DOHH2 (cell line): ENCODE data around the gene RPTOR.

Experiments used
- H3F3A ChIP-seq: fragments of 200-600 bp; sonication (generic), shearing (Covaris generic); 2 replicates; pipeline ENCODE4 v1.6.0; 2016; ENCODE audit warnings: antibody characterized with exemption, mild to moderate bottlenecking; ENCODE audit not compliant: control insufficient read depth, insufficient read depth
- H3K27ac ChIP-seq: fragments of 200-600 bp; sonication (generic); 2 replicates; pipeline ENCODE4 v1.5.1; 2014; ENCODE audit warnings: low read depth, mild to moderate bottlenecking, low read length, moderate library complexity
- H3K27me3 ChIP-seq: fragments of 200-600 bp; sonication (generic); 2 replicates; pipeline ENCODE4 v1.6.1; 2014; ENCODE audit warnings: mild to moderate bottlenecking, low read length, mixed read lengths; ENCODE audit not compliant: control insufficient read depth
- H3K36me3 ChIP-seq: fragments of 200-600 bp; sonication (generic); 2 replicates; pipeline ENCODE4 v1.6.1; 2014; ENCODE audit warnings: mild to moderate bottlenecking, low read length, moderate library complexity, mixed read lengths; ENCODE audit not compliant: control insufficient read depth
- H3K4me1 ChIP-seq: fragments of 200-600 bp; sonication (generic); 2 replicates; pipeline ENCODE4 v1.6.1; 2014; ENCODE audit warnings: mild to moderate bottlenecking, low read length, mixed read lengths; ENCODE audit not compliant: control insufficient read depth
- H3K4me2 ChIP-seq: fragments of 200-600 bp; sonication (generic); 2 replicates; pipeline ENCODE4 v1.6.0; 2014; ENCODE audit warnings: mild to moderate bottlenecking, low read length, moderate library complexity
- H3K4me3 ChIP-seq: fragments of 200-600 bp; sonication (generic); 2 replicates; pipeline ENCODE4 v1.5.1; 2014; ENCODE audit warnings: mild to moderate bottlenecking, low read length, mixed read lengths
- H3K79me2 ChIP-seq: fragments of 200-600 bp; sonication (generic); 2 replicates; pipeline ENCODE4 v1.6.1; 2014; ENCODE audit warnings: mild to moderate bottlenecking, low read length, mixed read lengths; ENCODE audit not compliant: control insufficient read depth
- H3K9me2 ChIP-seq: fragments of 200-600 bp; sonication (generic); replicated peaks from 2 replicates; pipeline ENCODE4 v1.6.1; 2014; ENCODE audit warnings: mild to moderate bottlenecking, low read length, mixed read lengths; ENCODE audit not compliant: control insufficient read depth
- H3K9me3 ChIP-seq: fragments of 200-600 bp; sonication (generic); 2 replicates; pipeline ENCODE4 v1.6.1; 2014; ENCODE audit warnings: antibody characterized with exemption, low read length, mixed read lengths; ENCODE audit not compliant: control insufficient read depth, insufficient read depth
- H4K20me1 ChIP-seq: fragments of 200-600 bp; sonication (generic); 2 replicates; pipeline ENCODE4 v1.6.0; 2014; ENCODE audit warnings: low read depth, mild to moderate bottlenecking, antibody characterized with exemption, low read length, moderate library complexity; ENCODE audit not compliant: control insufficient read depth, insufficient read depth
- EZH2phosphoT487 ChIP-seq: fragments of 200-600 bp; sonication (generic); IDR thresholded peaks from 2 replicates; pipeline ENCODE4 v1.6.1; 2017; ENCODE audit warnings: borderline replicate concordance, mild to moderate bottlenecking, antibody characterized with exemption, low read length, moderate library complexity, mixed read lengths
- TF ChIP-seq, protein P1 (sequence below): fragments of 200-600 bp; sonication (generic); IDR thresholded peaks from one replicate; pipeline ENCODE4 v1.5.1; 2014; ENCODE audit warnings: antibody characterized with exemption, mild to moderate bottlenecking, low read depth, low read length; ENCODE audit not compliant: poor library complexity, severe bottlenecking

RPTOR gene

DNA sequence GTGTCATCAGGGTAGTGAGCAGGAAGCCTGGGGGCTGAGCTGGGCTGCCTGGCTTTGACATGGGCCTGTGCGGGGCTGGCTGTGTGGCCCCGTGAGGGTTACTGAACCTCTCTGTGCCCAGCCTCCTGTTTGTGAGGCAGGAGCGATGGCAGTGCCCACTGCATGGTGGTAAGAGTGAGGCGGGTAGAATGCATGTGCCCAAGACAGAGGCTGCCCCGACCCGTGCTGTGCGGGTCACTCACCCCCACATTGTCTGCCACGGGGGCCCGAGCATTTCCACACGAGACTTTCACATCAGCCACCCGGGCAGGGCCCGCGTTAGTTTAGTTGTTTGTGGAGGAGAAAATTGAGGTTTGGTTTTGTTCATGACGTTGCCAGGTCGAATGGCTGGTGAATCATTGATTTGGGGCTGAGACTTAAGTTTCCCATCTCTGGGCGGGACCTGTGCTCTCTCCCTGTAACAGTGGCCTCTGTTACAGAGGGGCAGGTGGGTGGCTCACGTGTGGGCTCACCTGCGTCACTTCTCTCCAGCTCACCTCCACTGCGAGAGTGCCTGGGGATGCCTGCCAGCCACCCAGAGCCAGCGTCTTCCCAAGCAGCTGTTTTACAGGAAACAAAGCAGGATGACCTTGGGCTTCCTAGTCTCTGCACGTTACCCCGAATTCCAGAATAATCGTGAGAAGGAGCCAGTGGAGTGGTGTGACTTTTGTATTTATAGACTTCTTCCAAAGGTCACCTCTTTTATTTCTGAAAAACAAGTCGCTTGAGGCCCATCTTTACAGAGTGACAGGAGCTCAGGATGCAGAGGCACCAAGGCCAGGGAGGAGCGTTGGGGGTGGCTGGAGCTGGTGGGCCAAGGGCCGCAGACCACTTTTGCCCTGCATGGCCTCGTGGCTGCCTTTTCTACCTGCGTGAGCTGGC lies 150.6 kb downstream of the RPTOR start:
- no peaks in the 10 kb centered on the region for H3K27me3 ChIP-seq
- no peak overlapping the region for H3K27ac ChIP-seq
- H3K4me2 ChIP-seq = no peak overlapping the region
- H3K79me2 ChIP-seq = peaks cover 91% of the 10 kb centered on the region
- H3K9me2 ChIP-seq = no peaks in the 10 kb centered on the region
- no peaks in the 10 kb centered on the region for H3F3A ChIP-seq
- no peaks in the 10 kb centered on the region for H3K4me1 ChIP-seq
- no peaks in the 10 kb centered on the region for H4K20me1 ChIP-seq
- H3K9me3 ChIP-seq = no peaks in the 10 kb centered on the region; the same call in 1 of the 2 replicates
- H3K4me3 ChIP-seq = no peak overlapping the region
- TF ChIP-seq, protein P1, sequence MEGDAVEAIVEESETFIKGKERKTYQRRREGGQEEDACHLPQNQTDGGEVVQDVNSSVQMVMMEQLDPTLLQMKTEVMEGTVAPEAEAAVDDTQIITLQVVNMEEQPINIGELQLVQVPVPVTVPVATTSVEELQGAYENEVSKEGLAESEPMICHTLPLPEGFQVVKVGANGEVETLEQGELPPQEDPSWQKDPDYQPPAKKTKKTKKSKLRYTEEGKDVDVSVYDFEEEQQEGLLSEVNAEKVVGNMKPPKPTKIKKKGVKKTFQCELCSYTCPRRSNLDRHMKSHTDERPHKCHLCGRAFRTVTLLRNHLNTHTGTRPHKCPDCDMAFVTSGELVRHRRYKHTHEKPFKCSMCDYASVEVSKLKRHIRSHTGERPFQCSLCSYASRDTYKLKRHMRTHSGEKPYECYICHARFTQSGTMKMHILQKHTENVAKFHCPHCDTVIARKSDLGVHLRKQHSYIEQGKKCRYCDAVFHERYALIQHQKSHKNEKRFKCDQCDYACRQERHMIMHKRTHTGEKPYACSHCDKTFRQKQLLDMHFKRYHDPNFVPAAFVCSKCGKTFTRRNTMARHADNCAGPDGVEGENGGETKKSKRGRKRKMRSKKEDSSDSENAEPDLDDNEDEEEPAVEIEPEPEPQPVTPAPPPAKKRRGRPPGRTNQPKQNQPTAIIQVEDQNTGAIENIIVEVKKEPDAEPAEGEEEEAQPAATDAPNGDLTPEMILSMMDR = no peak
- TF ChIP-seq EZH2phosphoT487 = no peak
- H3K36me3 ChIP-seq = no peaks in the 10 kb centered on the region

DNA sequence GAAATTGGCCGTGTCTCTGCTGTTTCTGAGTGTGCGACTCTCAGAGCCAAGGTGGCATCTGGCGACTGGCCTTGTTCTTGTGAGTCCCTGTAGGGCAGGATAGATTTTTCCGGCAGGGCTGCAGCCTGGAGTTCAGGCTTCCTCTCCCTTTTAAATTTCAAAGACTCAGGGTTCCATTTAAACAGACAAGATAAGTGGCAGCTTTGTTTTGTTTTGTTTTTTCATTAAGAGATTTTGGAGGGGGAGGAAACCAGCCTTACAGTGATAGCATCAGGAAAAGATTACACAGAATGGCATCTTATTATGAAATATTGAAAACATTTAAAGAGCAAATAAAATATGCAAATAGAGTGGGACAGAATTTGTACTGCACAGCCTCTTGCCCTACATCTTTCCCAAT lies 151.3 kb downstream of the RPTOR start:
- Histone ChIP-seq H3K27me3 (no peaks in the 10 kb centered on the region), H3K9me2 (no peaks in the 10 kb centered on the region), H3K4me1 (no peaks in the 10 kb centered on the region), H4K20me1 (no peaks in the 10 kb centered on the region), H3K4me3 (no peak overlapping the region), H3K9me3 (no peaks in the 10 kb centered on the region; the same call in 1 of the 2 replicates), H3K4me2 (no peak overlapping the region), H3F3A (no peaks in the 10 kb centered on the region), H3K27ac (no peak overlapping the region), H3K36me3 (no peaks in the 10 kb centered on the region), H3K79me2 (peaks cover 91% of the 10 kb centered on the region)
- TF ChIP-seq EZH2phosphoT487 = no peak
- TF ChIP-seq, protein P1 = no peak

DNA sequence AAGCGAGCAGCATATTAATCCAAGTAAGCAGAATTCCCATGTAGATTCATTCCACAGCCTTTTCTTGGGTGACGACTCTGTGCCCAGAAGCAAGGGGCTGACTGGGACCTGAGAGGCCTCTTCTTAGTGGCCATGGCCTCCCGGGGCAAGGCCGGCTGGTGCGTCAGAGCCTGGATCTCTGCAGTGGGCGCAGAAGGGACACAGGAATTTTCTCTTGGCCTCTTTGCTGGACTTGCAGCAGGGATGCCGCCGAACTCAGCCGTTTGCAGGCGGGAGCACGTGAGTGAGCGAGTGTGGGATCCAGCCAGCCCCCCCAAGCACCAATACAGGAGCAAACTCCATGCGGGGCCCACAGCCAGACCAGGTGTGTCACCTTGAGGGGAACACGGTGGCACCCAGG lies 151.8 kb downstream of the RPTOR start:
- H3K36me3 ChIP-seq = no peaks in the 10 kb centered on the region
- no peaks in the 10 kb centered on the region for H3K27me3 ChIP-seq
- no peak for TF ChIP-seq EZH2phosphoT487
- TF ChIP-seq, protein P1 = no peak
- no peaks in the 10 kb centered on the region for H3K9me2 ChIP-seq
- no peak overlapping the region for H3K4me2 ChIP-seq
- peaks cover 4% of the 10 kb centered on the region for H3K4me1 ChIP-seq
- no peak overlapping the region for H3K27ac ChIP-seq
- no peaks in the 10 kb centered on the region for H4K20me1 ChIP-seq
- H3K9me3 ChIP-seq = no peaks in the 10 kb centered on the region; the same call in 1 of the 2 replicates
- H3K4me3 ChIP-seq = no peak overlapping the region
- H3K79me2 ChIP-seq = peaks cover 91% of the 10 kb centered on the region
- H3F3A ChIP-seq = no peaks in the 10 kb centered on the region
